ENCODE results near the gene GPRC5B. TPM values are rescaled to one million over a fixed set of nuclear protein-coding genes. Genes with fewer than 3 reads are reported as not detected.

Gene GPRC5B
- total RNA-seq, 2 experiments from 2014 or later: 0.18 TPM; not detected in 1

DNA sequence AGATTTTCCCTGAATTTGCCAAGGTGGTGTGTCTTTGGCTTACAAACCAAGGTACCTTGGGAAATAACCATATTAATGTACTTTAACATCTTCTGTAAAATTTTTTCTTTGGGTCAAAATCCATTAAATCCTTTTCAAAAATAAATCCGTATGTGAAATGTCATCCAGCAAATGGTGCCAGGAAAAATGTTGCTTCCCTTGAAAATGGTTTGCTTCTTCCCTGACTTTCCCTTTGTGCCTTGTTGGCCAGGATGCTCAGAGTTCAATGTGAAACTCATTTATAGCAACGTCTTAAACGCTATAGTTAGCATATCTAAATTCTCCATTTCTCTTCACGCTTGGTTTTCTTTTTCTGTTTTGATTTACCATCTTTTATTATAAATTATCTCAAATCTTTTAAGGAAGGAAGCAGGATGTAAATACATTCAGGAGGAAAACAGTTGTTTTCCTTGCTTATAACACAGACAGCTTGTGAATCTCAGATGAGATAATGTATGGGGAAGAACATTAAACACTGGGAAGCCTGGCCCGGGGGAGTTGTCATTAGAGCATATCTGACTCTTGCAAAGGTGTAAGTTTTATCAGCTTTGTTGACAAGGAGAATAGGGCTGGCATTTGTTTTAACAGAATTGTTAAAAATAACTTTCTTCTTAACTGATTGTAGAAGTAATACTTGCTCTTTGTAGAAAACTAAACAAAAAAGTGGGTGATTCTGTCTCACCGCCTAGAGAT lies 42.1 kb downstream of the GPRC5B start:
- H3K27me3 Mint-ChIP-seq: peaks cover 2% of the 10 kb centered on the region
- DNase-seq: no peak
- ChIA-PET POLR2A (no interaction called here), CTCF (no interaction called here)
- no peaks in the 10 kb centered on the region for H3K9me3 Mint-ChIP-seq
- H3K4me1 Mint-ChIP-seq: no peaks in the 10 kb centered on the region
- no peaks in the 10 kb centered on the region for H3K36me3 Mint-ChIP-seq (ENCODE audit: low read depth)
- H3K4me3 Mint-ChIP-seq: no peak overlapping the region
- no peak overlapping the region for H3K27ac Mint-ChIP-seq

GRCh38 chr16:19841184-19841583 lies 43.5 kb downstream of the GPRC5B start:
- no peaks in the 10 kb centered on the region for H3K27me3 Mint-ChIP-seq
- no peaks in the 10 kb centered on the region for H3K9me3 Mint-ChIP-seq
- no peaks in the 10 kb centered on the region for H3K4me1 Mint-ChIP-seq
- ChIA-PET CTCF (no interaction called here), POLR2A (no interaction called here)
- H3K27ac Mint-ChIP-seq: no peak overlapping the region
- no peaks in the 10 kb centered on the region for H3K36me3 Mint-ChIP-seq (ENCODE audit: low read depth)
- DNase-seq: no peak
- H3K4me3 Mint-ChIP-seq: no peak overlapping the region

DNA sequence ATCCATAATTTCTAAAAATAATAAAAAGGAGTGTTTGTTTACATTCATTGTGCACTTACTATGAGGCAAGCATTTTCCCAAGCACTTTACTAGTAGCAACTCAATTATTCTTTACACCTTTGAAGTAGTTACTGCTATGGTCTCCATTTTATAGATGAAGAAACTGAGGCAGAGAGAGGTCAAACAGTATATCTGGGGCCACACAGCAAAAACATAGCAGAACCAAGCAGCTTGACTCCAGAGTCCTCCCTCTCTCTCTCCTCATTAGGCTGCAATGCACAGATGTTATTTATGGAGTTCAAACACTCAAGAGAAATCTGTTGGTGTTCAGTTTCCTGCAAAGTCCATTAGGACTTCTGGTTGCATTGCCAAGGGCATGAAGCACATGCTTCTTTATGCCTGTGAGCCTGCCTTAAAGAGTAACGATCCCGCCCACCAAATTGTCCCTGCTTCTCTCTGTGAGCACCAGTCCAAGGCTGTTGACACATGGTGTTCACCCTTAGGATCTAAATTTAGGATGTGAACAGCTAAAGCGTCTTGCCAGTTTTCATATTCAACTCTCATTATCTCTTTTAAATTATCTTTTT lies 44.0 kb downstream of the GPRC5B start:
- DNase-seq: no peak
- H3K27me3 Mint-ChIP-seq: no peaks in the 10 kb centered on the region
- no peak overlapping the region for H3K4me3 Mint-ChIP-seq
- H3K27ac Mint-ChIP-seq: no peak overlapping the region
- CTCF ChIA-PET: no interaction called here
- no peaks in the 10 kb centered on the region for H3K4me1 Mint-ChIP-seq
- no peaks in the 10 kb centered on the region for H3K36me3 Mint-ChIP-seq (ENCODE audit: low read depth)
- no peaks in the 10 kb centered on the region for H3K9me3 Mint-ChIP-seq
- POLR2A ChIA-PET: no interaction called here

DNA sequence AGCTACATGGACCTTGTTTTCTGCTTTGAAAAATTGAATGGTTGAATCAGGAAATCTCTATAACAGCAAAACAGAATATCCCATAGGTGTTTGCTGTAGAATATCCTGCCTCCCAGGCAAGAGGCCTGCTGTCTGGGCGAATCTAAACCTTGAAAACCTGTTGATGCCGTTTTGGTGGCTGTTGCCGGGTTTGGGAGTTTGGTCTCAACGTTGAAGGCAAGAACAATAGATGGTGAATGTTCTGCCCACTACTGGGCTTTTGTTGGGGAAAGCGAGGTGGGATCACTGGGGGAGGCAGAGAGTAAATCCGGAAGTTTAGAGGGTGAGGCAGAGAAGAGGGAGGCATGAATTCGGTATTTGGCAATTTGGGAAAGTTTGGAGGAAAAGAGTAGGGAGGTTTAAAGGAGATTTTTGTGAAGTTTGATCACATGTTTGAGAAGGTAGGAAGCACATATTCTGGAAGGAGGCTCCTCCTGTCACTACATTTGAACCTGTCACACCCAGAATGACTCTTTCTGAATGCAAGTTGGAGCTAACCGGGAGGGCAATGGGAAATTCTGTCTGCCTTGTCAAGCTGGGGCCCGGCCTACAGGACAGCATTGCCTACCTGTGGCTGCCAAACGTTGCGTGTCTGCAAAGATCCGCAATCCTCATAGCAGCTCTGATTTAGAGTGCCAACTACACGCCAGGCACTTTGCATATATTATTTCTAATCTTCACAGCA lies 46.5 kb downstream of the GPRC5B start:
- no peak for DNase-seq
- H3K9me3 Mint-ChIP-seq: no peaks in the 10 kb centered on the region
- H3K36me3 Mint-ChIP-seq (ENCODE audit: low read depth): no peaks in the 10 kb centered on the region
- POLR2A ChIA-PET: no interaction called here
- H3K4me1 Mint-ChIP-seq: no peaks in the 10 kb centered on the region
- H3K4me3 Mint-ChIP-seq: no peak overlapping the region
- CTCF ChIA-PET: no interaction called here
- H3K27me3 Mint-ChIP-seq: no peaks in the 10 kb centered on the region
- no peak overlapping the region for H3K27ac Mint-ChIP-seq

GRCh38 chr16:19837331-19837980 lies 47.2 kb downstream of the GPRC5B start:
- CTCF ChIA-PET: no interaction called here
- Mint-ChIP-seq H3K4me3 (no peak overlapping the region), H3K4me1 (no peaks in the 10 kb centered on the region), H3K27ac (no peak overlapping the region), H3K36me3 (ENCODE audit: low read depth) (no peaks in the 10 kb centered on the region), H3K9me3 (no peaks in the 10 kb centered on the region), H3K27me3 (no peaks in the 10 kb centered on the region)
- no peak for DNase-seq
- POLR2A ChIA-PET: no interaction called here

GRCh38 chr16:19835968-19836421 lies 48.7 kb downstream of the GPRC5B start:
- no peak overlapping the region for H3K4me3 Mint-ChIP-seq
- H3K36me3 Mint-ChIP-seq (ENCODE audit: low read depth): no peaks in the 10 kb centered on the region
- ChIA-PET CTCF (no interaction called here), POLR2A (no interaction called here)
- no peaks in the 10 kb centered on the region for H3K4me1 Mint-ChIP-seq
- no peak for DNase-seq
- no peaks in the 10 kb centered on the region for H3K27me3 Mint-ChIP-seq
- H3K27ac Mint-ChIP-seq: no peak overlapping the region
- no peaks in the 10 kb centered on the region for H3K9me3 Mint-ChIP-seq

GRCh38 chr16:19835196-19835595 lies 49.5 kb downstream of the GPRC5B start:
- Mint-ChIP-seq H3K9me3 (no peaks in the 10 kb centered on the region), H3K4me3 (no peak overlapping the region), H3K27me3 (no peaks in the 10 kb centered on the region), H3K27ac (no peak overlapping the region), H3K36me3 (ENCODE audit: low read depth) (no peaks in the 10 kb centered on the region), H3K4me1 (no peaks in the 10 kb centered on the region)
- no peak for DNase-seq
- POLR2A ChIA-PET: no interaction called here
- CTCF ChIA-PET: no interaction called here

GRCh38 chr16:19833581-19833980 lies 51.1 kb downstream of the GPRC5B start:
- H3K4me3 Mint-ChIP-seq: no peak overlapping the region
- CTCF ChIA-PET: no interaction called here
- POLR2A ChIA-PET: no interaction called here
- no peaks in the 10 kb centered on the region for H3K36me3 Mint-ChIP-seq (ENCODE audit: low read depth)
- DNase-seq: no peak
- no peaks in the 10 kb centered on the region for H3K9me3 Mint-ChIP-seq
- H3K27me3 Mint-ChIP-seq: no peaks in the 10 kb centered on the region
- H3K4me1 Mint-ChIP-seq: no peaks in the 10 kb centered on the region
- no peak overlapping the region for H3K27ac Mint-ChIP-seq

DNA sequence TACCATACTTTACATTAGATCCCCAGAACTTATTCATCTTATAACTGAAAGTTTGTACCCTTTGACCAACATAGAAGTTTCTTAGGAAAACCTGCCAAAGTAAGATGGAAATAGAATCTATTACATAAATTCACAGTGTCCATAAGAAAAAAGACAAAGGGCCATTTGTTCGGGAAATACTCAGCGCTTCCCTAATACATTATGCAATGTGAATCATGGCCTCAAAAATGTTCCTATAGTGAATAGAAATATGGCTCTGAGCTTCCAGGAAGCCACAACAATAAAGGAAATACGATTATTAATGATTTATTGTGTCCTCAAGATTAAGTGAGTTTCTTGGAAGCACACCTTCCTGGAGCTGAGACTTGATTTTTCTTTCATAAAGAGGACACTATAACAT lies 51.5 kb downstream of the GPRC5B start:
- no peaks in the 10 kb centered on the region for H3K27me3 Mint-ChIP-seq
- ChIA-PET CTCF (no interaction called here), POLR2A (no interaction called here)
- no peaks in the 10 kb centered on the region for H3K36me3 Mint-ChIP-seq (ENCODE audit: low read depth)
- no peak overlapping the region for H3K4me3 Mint-ChIP-seq
- DNase-seq: no peak
- H3K27ac Mint-ChIP-seq: no peak overlapping the region
- no peaks in the 10 kb centered on the region for H3K4me1 Mint-ChIP-seq
- H3K9me3 Mint-ChIP-seq: no peaks in the 10 kb centered on the region

GRCh38 chr16:19831678-19832077 lies 53.0 kb downstream of the GPRC5B start:
- ChIA-PET POLR2A (no interaction called here), CTCF (no interaction called here)
- no peak for DNase-seq
- no peaks in the 10 kb centered on the region for H3K36me3 Mint-ChIP-seq (ENCODE audit: low read depth)
- H3K27me3 Mint-ChIP-seq: no peaks in the 10 kb centered on the region
- H3K4me3 Mint-ChIP-seq: no peak overlapping the region
- H3K27ac Mint-ChIP-seq: no peak overlapping the region
- no peaks in the 10 kb centered on the region for H3K4me1 Mint-ChIP-seq
- H3K9me3 Mint-ChIP-seq: no peaks in the 10 kb centered on the region

GRCh38 chr16:19830902-19831560 lies 53.6 kb downstream of the GPRC5B start:
- Mint-ChIP-seq H3K9me3 (no peaks in the 10 kb centered on the region), H3K27ac (no peak overlapping the region), H3K36me3 (ENCODE audit: low read depth) (no peaks in the 10 kb centered on the region), H3K4me1 (no peaks in the 10 kb centered on the region), H3K27me3 (no peaks in the 10 kb centered on the region), H3K4me3 (no peak overlapping the region)
- ChIA-PET CTCF (no interaction called here), POLR2A (no interaction called here)
- DNase-seq: no peak

DNA sequence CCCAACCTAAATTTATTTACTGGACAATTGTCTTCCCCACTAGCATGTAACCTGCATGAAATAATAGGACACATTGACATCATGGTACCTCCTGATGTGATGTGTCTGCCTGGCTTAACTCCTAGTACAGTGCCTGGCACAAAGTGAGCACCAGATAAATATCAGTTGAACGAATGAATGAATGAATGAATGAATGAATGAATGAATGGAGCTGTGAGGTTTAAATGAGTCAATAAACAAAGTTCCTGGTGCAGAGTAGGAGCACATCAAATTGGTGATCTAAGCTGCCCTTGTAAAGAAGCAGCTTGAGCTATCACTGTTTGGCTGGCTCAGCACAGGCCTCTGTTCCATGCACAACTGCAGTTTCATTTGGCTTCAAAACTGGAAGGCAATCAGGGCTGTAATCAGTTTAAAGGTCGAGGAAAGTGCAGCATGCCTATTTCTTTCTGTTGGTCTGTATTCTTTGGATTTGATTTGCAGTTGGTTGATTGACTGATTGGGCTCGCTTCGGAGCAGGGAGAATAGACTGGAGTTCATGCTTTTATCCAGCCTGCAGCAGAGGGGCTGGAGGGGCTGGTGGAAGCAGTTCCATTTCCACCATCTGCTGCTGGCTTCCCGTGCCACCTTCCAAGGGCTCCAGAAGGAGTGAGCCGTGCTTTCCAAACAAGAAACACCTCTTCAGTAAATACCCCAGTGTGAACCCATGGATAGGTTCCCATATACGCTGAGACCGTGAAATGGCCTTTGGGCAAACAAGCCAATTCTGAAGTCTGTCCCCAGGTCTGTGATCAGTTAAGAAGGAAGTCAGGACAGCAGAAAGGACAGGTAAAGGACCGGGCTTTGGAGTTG lies 54.6 kb downstream of the GPRC5B start:
- DNase-seq: no peak
- Mint-ChIP-seq H3K4me3 (no peak overlapping the region), H3K27me3 (no peaks in the 10 kb centered on the region), H3K27ac (no peak overlapping the region), H3K9me3 (no peaks in the 10 kb centered on the region), H3K4me1 (no peaks in the 10 kb centered on the region), H3K36me3 (ENCODE audit: low read depth) (no peaks in the 10 kb centered on the region)
- CTCF ChIA-PET: interaction anchor here (0.6 kb wide), 1 partner anchor 82 kb away, joined by 3 read pairs; no protein-coding TSS in a partner anchor
- POLR2A ChIA-PET: no interaction called here

Measured in activated CD4-positive, alpha-beta memory T cell treated with anti-CD3 and anti-CD28 coated beads, Interleukin-2, amount 10 ng/mL, durations not matched to agents 7 days and 5 days (primary cell).